ENCODE results near the gene RASGRP3.
"Not testable (repeated sequence)": the region's sequence is repeated elsewhere in the genome, so short reads cannot be mapped to it uniquely, and the experiment has no call there.

Gene RASGRP3

GRCh38 chr2:33457556-33458247 is 18.7 kb upstream of the RASGRP3 start:
- DNase-seq = no peak

GRCh38 chr2:33458248-33458819 is 18.1 kb upstream of the RASGRP3 start:
- DNase-seq = no peak

GRCh38 chr2:33459745-33460144 is 16.7 kb upstream of the RASGRP3 start:
- DNase-seq = no peak

GRCh38 chr2:33462512-33462911 is 13.9 kb upstream of the RASGRP3 start:
- DNase-seq = not testable (repeated sequence)

GRCh38 chr2:33467413-33467812 is 9.0 kb upstream of the RASGRP3 start:
- DNase-seq = no peak

- DNase-seq = no peak
Observed at GRCh38 chr2:33469238-33469637, 7.2 kb upstream of the RASGRP3 start.

GRCh38 chr2:33475224-33476130 is 972 bp upstream of the RASGRP3 start:
- DNase-seq = peak; percentile 12 to 68 (median 40)

GRCh38 chr2:33476793-33477190 is 343 bp downstream of the RASGRP3 start:
- DNase-seq = no peak

- no peak for DNase-seq
Observed at GRCh38 chr2:33477473-33478468, 1.3 kb downstream of the RASGRP3 start.

GRCh38 chr2:33478968-33479731 is 2.7 kb downstream of the RASGRP3 start:
- no peak for DNase-seq

- DNase-seq = no peak
Observed at GRCh38 chr2:33482518-33482917, 6.1 kb downstream of the RASGRP3 start.

- no peak for DNase-seq
Observed at GRCh38 chr2:33484042-33484621, 7.7 kb downstream of the RASGRP3 start.

GRCh38 chr2:33485051-33485450 is 8.6 kb downstream of the RASGRP3 start:
- DNase-seq = no peak

GRCh38 chr2:33486544-33486943 is 10.1 kb downstream of the RASGRP3 start:
- DNase-seq = no peak

GRCh38 chr2:33488178-33488690 is 11.8 kb downstream of the RASGRP3 start:
- no peak for DNase-seq

- no peak for DNase-seq
Observed at GRCh38 chr2:33488715-33489540, 12.5 kb downstream of the RASGRP3 start.

- DNase-seq = no peak
Observed at GRCh38 chr2:33489835-33490431, 13.5 kb downstream of the RASGRP3 start.

GRCh38 chr2:33491441-33492084 is 15.1 kb downstream of the RASGRP3 start:
- DNase-seq = no peak
